Activated naive CD4-positive, alpha-beta T cell treated with anti-CD3 and anti-CD28 coated beads for 36 hours (primary cell): ENCODE measurements around the gene KRTAP4-1. TPM values are rescaled to one million over a fixed set of nuclear protein-coding genes. Genes with fewer than 3 reads are reported as not detected.
"Not testable (repeated sequence)": the region's sequence is repeated elsewhere in the genome, so short reads cannot be mapped to it uniquely, and the experiment has no call there.

Experiments
- CTCF ChIA-PET: fragments of 350-600 bp; sonication (Branson Sonifier 250); formaldehyde crosslinking; loops from one replicate; lab custom pipeline; 2021; ENCODE audit warnings: antibody characterized with exemption; lab: Charles Lee
- DNase-seq: peaks from one replicate; pipeline ENCODE4 v3.0.0-alpha.2; 2020
- H3K27ac Mint-ChIP-seq: one replicate; pipeline ENCODE4 v1.8.0; 2021; ENCODE audit warnings: mild to moderate bottlenecking, mixed read lengths
- H3K27me3 Mint-ChIP-seq: one replicate; pipeline ENCODE4 v1.8.0; 2021; ENCODE audit warnings: low read depth, mixed read lengths
- H3K36me3 Mint-ChIP-seq: one replicate; pipeline ENCODE4 v1.8.0; 2021; ENCODE audit warnings: low read depth, mixed read lengths
- H3K4me1 Mint-ChIP-seq: one replicate; pipeline ENCODE4 v1.8.0; 2021; ENCODE audit warnings: low read depth, mixed read lengths
- H3K4me3 Mint-ChIP-seq: one replicate; pipeline ENCODE4 v1.8.0; 2021; ENCODE audit warnings: mild to moderate bottlenecking, moderate library complexity, mixed read lengths
- H3K9me3 Mint-ChIP-seq: one replicate; pipeline ENCODE4 v1.8.0; 2021; ENCODE audit warnings: mixed read lengths
- intact Hi-C: fragments of 100-400 bp; cut with micrococcal nuclease; formaldehyde crosslinking; loops from one replicate; pipeline ENCODE4 v1.15.1; 2023
- total RNA-seq, 2 experiments: library from RNA; stranded (reverse); gene quantifications; one replicate each; pipeline ENCODE4 v1.2.3, GENCODE V29; 2021

Gene KRTAP4-1
- total RNA-seq = not detected

DNA sequence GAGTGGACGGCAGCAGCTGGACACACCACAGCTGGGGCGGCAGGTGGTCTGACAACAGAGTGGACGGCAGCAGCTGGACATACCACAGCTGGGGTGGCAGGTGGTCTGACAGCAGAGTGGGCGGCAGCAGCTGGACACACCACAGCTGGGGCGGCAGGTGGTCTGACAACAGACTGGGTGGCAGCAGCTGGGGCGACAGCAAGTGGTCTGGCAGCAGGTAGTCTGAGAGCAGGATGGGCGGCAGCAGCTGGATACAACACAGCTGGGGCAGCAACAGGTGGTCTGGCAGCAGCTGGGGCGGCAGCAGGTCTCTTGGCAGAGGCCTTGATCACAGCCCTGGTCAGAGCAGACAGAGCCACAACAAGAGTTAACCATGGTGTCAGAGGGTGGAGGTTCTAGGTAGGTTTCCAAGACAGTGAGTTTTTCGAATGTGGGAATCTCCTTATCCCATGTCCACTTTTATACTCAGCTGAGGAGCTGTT is at the start of gene KRTAP4-1:
Gene KRTAP4-1, minus strand, starts transcription at position 432 of the 482 bp plus-strand sequence. Its CDS starts 57 bp downstream, at position 375.
- H3K4me3 Mint-ChIP-seq = no peak within 1 kb of the TSS
- CTCF ChIA-PET = interaction anchor here (0.6 kb wide), 1 partner anchor 223 kb away, joined by 3 read pairs; no protein-coding TSS in a partner anchor
- intact Hi-C loops = no loop called here
- H3K27ac Mint-ChIP-seq = no peak within 1 kb of the TSS
- H3K27me3 Mint-ChIP-seq = peaks cover 3% of the 10 kb centered on the region
- no peaks in the 10 kb centered on the region for H3K9me3 Mint-ChIP-seq
- H3K36me3 Mint-ChIP-seq = no peaks in the 10 kb centered on the region
- no peak for DNase-seq
- H3K4me1 Mint-ChIP-seq = no peaks in the 10 kb centered on the region

- DNase-seq, H3K27ac Mint-ChIP-seq, H3K27me3 Mint-ChIP-seq, intact Hi-C loops, H3K9me3 Mint-ChIP-seq, H3K4me1 Mint-ChIP-seq, H3K4me3 Mint-ChIP-seq, H3K36me3 Mint-ChIP-seq: not testable (repeated sequence)
- CTCF ChIA-PET = interaction anchor here (0.6 kb wide), 1 partner anchor 270 kb away, joined by 3 read pairs; no protein-coding TSS in a partner anchor
These were observed 47.8 kb upstream of the KRTAP4-1 start, which contains the start of gene KRTAP9-3 for GRCh38 chr17:41232399-41233105. Gene KRTAP9-3 (plus strand): TSS chr17:41232449. CDS start chr17:41232502, 53 bp downstream.

DNA sequence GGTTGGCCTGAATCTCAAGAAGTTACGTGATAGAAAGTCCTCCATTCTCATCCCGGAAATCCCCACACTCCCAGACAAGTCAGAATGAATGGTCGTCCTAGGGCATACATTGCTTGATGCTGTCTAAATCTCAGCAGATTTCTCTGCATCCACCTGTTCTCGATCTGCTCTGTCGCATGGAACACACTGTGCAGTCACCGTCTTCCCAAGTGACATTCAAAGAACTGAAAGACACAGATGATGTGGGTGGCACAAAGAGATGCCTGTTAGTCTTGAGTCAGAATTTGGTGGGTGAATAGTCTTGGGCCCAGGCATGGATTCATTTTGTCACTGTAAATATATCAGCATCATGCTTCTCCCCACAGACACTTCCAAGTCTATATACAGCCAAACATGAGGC is 47.0 kb upstream of the KRTAP4-1 start:
- DNase-seq = no peak
- intact Hi-C loops = no loop called here
- Mint-ChIP-seq H3K36me3 (no peaks in the 10 kb centered on the region), H3K9me3 (no peaks in the 10 kb centered on the region), H3K4me3 (no peak overlapping the region), H3K27me3 (no peaks in the 10 kb centered on the region), H3K27ac (no peak overlapping the region), H3K4me1 (no peaks in the 10 kb centered on the region)
- CTCF ChIA-PET = no interaction called here

GRCh38 chr17:41230094-41230493 is 45.4 kb upstream of the KRTAP4-1 start:
- Mint-ChIP-seq H3K4me1 (no peaks in the 10 kb centered on the region), H3K27ac (no peak overlapping the region), H3K4me3 (no peak overlapping the region), H3K9me3 (no peaks in the 10 kb centered on the region), H3K27me3 (no peaks in the 10 kb centered on the region), H3K36me3 (no peaks in the 10 kb centered on the region)
- CTCF ChIA-PET = no interaction called here
- intact Hi-C loops = no loop called here
- no peak for DNase-seq

DNA sequence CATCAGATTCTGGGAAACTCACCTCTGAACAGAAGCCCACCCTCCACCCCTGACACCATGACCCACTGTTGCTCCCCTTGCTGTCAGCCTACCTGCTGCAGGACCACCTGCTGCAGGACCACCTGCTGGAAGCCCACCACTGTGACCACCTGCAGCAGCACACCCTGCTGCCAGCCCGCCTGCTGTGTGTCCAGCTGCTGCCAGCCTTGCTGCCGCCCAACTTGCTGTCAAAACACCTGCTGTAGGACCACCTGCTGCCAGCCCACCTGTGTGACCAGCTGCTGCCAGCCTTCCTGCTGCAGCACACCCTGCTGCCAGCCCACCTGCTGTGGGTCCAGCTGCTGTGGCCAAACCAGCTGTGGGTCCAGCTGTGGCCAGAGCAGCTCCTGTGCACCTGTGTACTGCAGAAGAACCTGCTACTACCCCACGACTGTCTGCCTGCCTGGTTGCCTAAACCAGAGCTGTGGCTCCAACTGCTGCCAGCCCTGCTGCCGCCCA is 41.9 kb upstream of the KRTAP4-1 start, which contains the start of gene KRTAP9-2:
Gene KRTAP9-2, plus strand, starts transcription at position 51 of the 498 bp plus-strand sequence. Its CDS starts 7 bp downstream, at position 58.
- H3K27me3 Mint-ChIP-seq, H3K36me3 Mint-ChIP-seq, H3K9me3 Mint-ChIP-seq, CTCF ChIA-PET, H3K4me3 Mint-ChIP-seq, H3K27ac Mint-ChIP-seq, DNase-seq, intact Hi-C loops, H3K4me1 Mint-ChIP-seq: not testable (repeated sequence)

DNA sequence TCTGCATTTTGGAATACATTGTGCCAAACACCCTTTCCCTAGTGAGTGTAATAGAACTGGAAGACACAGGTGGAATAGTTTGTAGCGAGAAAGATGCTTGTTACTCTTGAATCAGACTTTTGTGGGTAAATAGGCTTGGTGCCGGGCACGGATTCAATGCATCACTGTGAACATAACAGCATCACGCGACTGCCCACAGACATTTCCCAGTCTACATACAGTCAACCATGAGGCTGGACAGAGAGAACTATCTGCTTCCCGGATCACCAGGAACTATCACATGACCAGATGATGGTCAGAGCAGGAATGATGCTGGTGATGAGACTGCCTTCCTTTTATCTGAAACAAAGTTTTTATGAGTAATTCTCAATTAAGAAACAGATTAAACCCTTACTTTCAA is 41.3 kb upstream of the KRTAP4-1 start:
- Mint-ChIP-seq H3K9me3 (no peaks in the 10 kb centered on the region), H3K4me3 (no peak overlapping the region), H3K36me3 (no peaks in the 10 kb centered on the region), H3K27ac (no peak overlapping the region), H3K4me1 (no peaks in the 10 kb centered on the region), H3K27me3 (no peaks in the 10 kb centered on the region)
- CTCF ChIA-PET = no interaction called here
- intact Hi-C loops = no loop called here
- no peak for DNase-seq

DNA sequence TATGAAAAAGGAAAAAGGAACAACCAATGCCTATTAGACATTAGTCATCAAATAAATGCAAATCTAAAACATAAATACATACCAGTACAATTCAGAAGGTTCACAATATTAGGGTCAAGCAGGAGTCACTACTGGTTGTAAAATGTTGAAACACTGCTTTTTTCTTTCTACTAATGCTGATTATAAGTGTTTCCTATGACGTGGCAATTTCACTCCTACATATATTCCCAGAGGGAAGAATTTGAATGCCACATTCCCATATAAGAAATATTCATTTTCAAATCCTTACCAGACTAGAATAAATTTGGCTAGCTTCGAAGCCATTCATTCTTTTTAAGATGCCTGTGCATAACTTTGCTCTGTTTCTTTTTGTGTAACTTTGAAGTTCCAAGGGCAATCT is 39.1 kb upstream of the KRTAP4-1 start:
- Mint-ChIP-seq H3K4me1 (no peaks in the 10 kb centered on the region), H3K27ac (no peak overlapping the region), H3K36me3 (peaks cover 1% of the 10 kb centered on the region), H3K27me3 (no peaks in the 10 kb centered on the region), H3K9me3 (peaks cover 5% of the 10 kb centered on the region), H3K4me3 (no peak overlapping the region)
- no peak for DNase-seq
- intact Hi-C loops = no loop called here
- CTCF ChIA-PET = no interaction called here

GRCh38 chr17:41215681-41216080 is 31.0 kb upstream of the KRTAP4-1 start:
- intact Hi-C loops = no loop called here
- Mint-ChIP-seq H3K27ac (no peak overlapping the region), H3K9me3 (peaks cover 5% of the 10 kb centered on the region), H3K27me3 (no peaks in the 10 kb centered on the region), H3K4me1 (peaks cover 2% of the 10 kb centered on the region), H3K36me3 (peaks cover 1% of the 10 kb centered on the region), H3K4me3 (no peak overlapping the region)
- DNase-seq = no peak
- CTCF ChIA-PET = no interaction called here

GRCh38 chr17:41212524-41213169 is 27.9 kb upstream of the KRTAP4-1 start:
- CTCF ChIA-PET = interaction anchor here (0.6 kb wide), 1 partner anchor 490 kb away, joined by 3 read pairs; no protein-coding TSS in a partner anchor
- Mint-ChIP-seq H3K27me3 (no peaks in the 10 kb centered on the region), H3K4me3 (no peak overlapping the region), H3K9me3 (no peaks in the 10 kb centered on the region), H3K4me1 (peaks cover 2% of the 10 kb centered on the region), H3K27ac (no peak overlapping the region), H3K36me3 (no peaks in the 10 kb centered on the region)
- DNase-seq = no peak
- intact Hi-C loops = no loop called here

- CTCF ChIA-PET = interaction anchor here (0.6 kb wide), 2 partner anchors 79 to 489 kb away, joined by 3 to 4 read pairs; no protein-coding TSS in a partner anchor
- intact Hi-C loops = no loop called here
- Mint-ChIP-seq H3K4me1 (peaks cover 2% of the 10 kb centered on the region), H3K9me3 (no peaks in the 10 kb centered on the region), H3K4me3 (no peak overlapping the region), H3K36me3 (no peaks in the 10 kb centered on the region), H3K27ac (no peak overlapping the region), H3K27me3 (no peaks in the 10 kb centered on the region)
- no peak for DNase-seq
These were observed 27.2 kb upstream of the KRTAP4-1 start for GRCh38 chr17:41211845-41212466.

- intact Hi-C loops = no loop called here
- DNase-seq = no peak
- no peaks in the 10 kb centered on the region for H3K4me1 Mint-ChIP-seq
- H3K27me3 Mint-ChIP-seq = no peaks in the 10 kb centered on the region
- no peak overlapping the region for H3K27ac Mint-ChIP-seq
- no peaks in the 10 kb centered on the region for H3K36me3 Mint-ChIP-seq
- no peak overlapping the region for H3K4me3 Mint-ChIP-seq
- H3K9me3 Mint-ChIP-seq = peaks cover 5% of the 10 kb centered on the region
- CTCF ChIA-PET = interaction anchor here (0.6 kb wide), 1 partner anchor 238 kb away, joined by 5 read pairs; no protein-coding TSS in a partner anchor
These were observed 14.8 kb upstream of the KRTAP4-1 start for GRCh38 chr17:41199421-41200078.

GRCh38 chr17:41196068-41196467 is 11.4 kb upstream of the KRTAP4-1 start:
- H3K4me1 Mint-ChIP-seq = no peaks in the 10 kb centered on the region
- no peaks in the 10 kb centered on the region for H3K27me3 Mint-ChIP-seq
- peaks cover 7% of the 10 kb centered on the region for H3K9me3 Mint-ChIP-seq
- no peak overlapping the region for H3K4me3 Mint-ChIP-seq
- CTCF ChIA-PET = no interaction called here
- no peak for DNase-seq
- H3K27ac Mint-ChIP-seq = no peak overlapping the region
- intact Hi-C loops = no loop called here
- no peaks in the 10 kb centered on the region for H3K36me3 Mint-ChIP-seq
